OCI-LY3 (cell line): ENCODE data around the gene ADGRD1.

Source experiments
- EZH2phosphoT487 ChIP-seq: fragments of 200-600 bp; shearing (Covaris generic); IDR thresholded peaks from 2 replicates; pipeline ENCODE4 v1.6.1; 2018; ENCODE audit warnings: antibody characterized with exemption, mixed run types, low read depth
- TF ChIP-seq, protein P1 (sequence below): fragments of 200-600, 300-600 bp; sonication (generic); IDR thresholded peaks from 2 replicates; pipeline ENCODE4 v1.5.1; 2014; ENCODE audit warnings: antibody characterized with exemption, low read length, low read depth

GRCh38 chr12:131163189-131163738 is 209.6 kb downstream of the ADGRD1 start:
- TF ChIP-seq, protein P1, sequence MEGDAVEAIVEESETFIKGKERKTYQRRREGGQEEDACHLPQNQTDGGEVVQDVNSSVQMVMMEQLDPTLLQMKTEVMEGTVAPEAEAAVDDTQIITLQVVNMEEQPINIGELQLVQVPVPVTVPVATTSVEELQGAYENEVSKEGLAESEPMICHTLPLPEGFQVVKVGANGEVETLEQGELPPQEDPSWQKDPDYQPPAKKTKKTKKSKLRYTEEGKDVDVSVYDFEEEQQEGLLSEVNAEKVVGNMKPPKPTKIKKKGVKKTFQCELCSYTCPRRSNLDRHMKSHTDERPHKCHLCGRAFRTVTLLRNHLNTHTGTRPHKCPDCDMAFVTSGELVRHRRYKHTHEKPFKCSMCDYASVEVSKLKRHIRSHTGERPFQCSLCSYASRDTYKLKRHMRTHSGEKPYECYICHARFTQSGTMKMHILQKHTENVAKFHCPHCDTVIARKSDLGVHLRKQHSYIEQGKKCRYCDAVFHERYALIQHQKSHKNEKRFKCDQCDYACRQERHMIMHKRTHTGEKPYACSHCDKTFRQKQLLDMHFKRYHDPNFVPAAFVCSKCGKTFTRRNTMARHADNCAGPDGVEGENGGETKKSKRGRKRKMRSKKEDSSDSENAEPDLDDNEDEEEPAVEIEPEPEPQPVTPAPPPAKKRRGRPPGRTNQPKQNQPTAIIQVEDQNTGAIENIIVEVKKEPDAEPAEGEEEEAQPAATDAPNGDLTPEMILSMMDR = no peak
- no peak for TF ChIP-seq EZH2phosphoT487
